Epithelial cell of esophagus (primary cell): Measurements from ENCODE around the gene OPN4.
"Not testable (repeated sequence)": the region's sequence is repeated elsewhere in the genome, so short reads cannot be mapped to it uniquely, and the experiment has no call there.

ENCODE experiments used
- DNase-seq: peaks from one replicate; pipeline ENCODE4 v3.0.0; 2010; ENCODE audit warnings: low read depth
- H3K4me3 ChIP-seq: 2 replicates; pipeline ENCODE4 v1.5.1; 2011; ENCODE audit warnings: mild to moderate bottlenecking, low read length, control low read depth
- TF ChIP-seq, protein P1 (sequence below): IDR thresholded peaks from 2 replicates; pipeline ENCODE4 v1.5.1; 2011; ENCODE audit warnings: low read depth, mild to moderate bottlenecking, low read length, control low read depth, inconsistent platforms; ENCODE audit not compliant: insufficient read depth; ENCODE audit errors: missing control alignments

The OPN4 gene

DNA sequence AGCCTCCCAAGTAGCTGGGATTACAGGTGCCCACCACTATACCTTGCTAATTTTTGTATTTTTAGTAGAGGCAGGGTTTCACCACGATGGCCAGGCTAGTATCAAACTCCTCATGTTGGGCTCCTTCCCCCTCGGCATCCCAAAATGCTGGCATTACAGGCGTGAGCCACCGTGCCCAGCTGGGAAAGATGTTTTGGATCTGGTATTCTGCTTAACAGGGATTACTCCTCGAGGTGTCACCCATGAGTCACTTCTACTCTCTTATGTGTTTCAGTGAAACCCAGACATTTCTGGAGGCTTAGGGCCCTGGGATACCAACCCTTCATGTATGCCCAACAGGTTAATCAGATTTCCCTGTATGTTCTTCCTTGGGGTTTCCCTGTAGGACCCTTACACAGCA lies 11.8 kb upstream of the OPN4 start:
- TF ChIP-seq, protein P1, sequence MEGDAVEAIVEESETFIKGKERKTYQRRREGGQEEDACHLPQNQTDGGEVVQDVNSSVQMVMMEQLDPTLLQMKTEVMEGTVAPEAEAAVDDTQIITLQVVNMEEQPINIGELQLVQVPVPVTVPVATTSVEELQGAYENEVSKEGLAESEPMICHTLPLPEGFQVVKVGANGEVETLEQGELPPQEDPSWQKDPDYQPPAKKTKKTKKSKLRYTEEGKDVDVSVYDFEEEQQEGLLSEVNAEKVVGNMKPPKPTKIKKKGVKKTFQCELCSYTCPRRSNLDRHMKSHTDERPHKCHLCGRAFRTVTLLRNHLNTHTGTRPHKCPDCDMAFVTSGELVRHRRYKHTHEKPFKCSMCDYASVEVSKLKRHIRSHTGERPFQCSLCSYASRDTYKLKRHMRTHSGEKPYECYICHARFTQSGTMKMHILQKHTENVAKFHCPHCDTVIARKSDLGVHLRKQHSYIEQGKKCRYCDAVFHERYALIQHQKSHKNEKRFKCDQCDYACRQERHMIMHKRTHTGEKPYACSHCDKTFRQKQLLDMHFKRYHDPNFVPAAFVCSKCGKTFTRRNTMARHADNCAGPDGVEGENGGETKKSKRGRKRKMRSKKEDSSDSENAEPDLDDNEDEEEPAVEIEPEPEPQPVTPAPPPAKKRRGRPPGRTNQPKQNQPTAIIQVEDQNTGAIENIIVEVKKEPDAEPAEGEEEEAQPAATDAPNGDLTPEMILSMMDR: no peak
- DNase-seq: peak; percentile 81

DNA sequence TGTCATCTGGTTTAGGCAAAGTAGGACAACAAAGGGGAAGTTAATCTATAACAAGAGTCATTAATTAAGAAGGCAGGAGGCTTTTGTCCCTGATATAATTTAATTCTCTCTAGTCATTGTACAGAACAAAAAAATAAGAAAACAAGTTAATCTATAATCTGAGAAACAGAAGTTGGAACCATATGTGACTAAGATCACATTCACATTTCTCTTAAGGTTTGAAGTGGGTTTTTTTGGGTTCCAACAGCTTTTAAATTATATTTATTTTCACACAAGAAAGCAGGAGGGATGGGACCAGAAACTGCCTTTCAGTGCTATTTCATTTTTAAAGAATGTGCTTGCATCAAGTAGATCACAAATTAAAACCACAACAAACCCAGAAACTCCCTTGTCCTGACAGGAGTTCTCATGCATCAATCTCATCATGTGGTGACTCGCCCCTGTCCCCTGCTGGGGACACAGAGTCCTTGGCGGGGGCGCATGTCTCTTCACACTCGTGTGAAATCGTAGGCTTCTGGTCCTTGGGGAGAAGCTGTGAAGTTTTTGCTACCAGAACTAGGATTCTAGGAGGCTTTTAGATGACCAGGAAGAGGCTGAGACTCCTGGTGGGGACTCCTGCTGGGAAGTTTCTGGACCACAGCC lies 10.1 kb upstream of the OPN4 start:
- no peak overlapping the region for H3K4me3 ChIP-seq
- DNase-seq: peak; percentile 33
- TF ChIP-seq, protein P1: no peak

More for the DNA sequence above, 11.8 kb upstream of the OPN4 start:
- H3K4me3 ChIP-seq: no peak overlapping the region

DNA sequence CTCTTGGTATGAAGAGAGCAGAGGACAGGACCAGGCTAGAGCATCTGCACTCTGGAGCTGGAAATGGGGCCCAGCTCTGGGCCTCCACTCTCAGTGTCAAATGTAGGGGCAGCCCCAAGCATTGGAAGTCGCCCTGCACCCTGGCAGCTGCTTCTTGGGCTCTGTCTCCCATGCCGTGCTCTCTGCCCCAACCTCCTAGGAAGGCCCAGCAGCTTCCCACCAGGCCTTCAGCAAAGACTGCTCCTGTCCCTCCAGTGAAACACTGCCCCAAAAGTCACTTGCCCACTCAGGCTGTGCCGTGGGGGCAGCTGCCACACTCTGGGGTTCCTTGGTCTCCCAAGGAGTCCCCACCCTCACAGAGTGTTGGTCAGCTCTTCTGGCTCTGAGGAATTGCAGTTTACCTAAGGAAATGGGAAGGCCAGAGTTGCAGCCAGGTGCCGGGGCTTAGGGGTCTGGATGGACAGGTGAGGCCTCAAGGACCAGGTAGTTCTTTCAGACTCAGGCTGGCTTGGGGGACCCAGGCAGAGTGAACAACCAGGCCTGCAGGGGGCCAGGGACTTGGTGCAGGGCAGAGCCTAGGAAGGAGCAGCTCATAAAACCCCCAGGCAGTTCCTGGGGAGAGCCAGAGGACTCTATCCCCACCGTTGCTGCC lies 9.4 kb upstream of the OPN4 start:
- no peak overlapping the region for H3K4me3 ChIP-seq
- DNase-seq: no peak
- TF ChIP-seq, protein P1: no peak

DNA sequence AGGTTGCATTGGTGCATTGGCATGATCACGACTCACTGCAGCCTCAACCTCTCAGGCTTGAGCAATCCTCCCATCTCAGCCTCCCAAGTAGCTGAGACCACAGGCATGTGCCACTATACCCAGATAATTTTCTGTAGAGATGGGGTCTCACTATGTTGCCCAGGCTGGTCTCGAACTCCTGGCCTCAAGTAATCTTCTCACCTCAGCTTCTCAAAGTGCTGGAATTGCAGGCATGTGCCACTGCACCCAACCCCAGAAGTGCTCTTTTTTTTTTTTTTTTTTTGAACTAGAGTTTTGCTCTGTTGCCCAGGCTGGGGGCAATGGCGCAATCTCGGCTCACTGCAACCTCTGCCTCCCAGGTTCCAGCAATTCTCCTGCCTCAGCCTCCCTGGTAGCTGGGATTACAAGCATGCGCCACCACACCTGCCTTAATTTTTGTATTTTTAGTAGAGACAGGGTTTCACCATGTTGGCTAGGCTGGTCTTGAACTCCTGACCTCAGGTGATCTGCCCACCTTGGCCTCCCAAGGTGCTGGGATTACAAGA lies 8.7 kb upstream of the OPN4 start:
- not testable (repeated sequence) for H3K4me3 ChIP-seq, DNase-seq

DNA sequence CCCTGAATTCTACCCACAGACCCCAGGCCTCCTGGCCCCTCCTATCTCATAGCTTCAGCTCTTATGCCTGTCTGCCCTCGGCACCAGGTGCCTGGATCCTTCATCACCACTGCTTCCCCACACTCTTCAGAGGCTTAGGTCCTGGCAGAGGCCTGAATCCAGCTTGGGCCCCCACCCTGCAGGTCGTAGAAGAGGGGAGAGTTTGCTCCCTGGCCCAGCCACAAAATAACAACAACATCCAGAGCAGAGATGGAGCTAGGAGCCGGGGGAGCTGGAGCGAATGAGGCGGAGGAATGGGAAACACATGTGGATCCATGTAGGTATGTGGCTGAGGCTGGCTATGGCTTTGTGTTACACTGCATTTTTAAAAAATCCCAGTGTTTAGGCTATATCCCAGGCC lies 7.8 kb upstream of the OPN4 start:
- TF ChIP-seq, protein P1: no peak
- DNase-seq: no peak
- H3K4me3 ChIP-seq: no peak overlapping the region

GRCh38 chr10:86646933-86647332 lies 7.4 kb upstream of the OPN4 start:
- TF ChIP-seq, protein P1: no peak
- DNase-seq: no peak
- no peak overlapping the region for H3K4me3 ChIP-seq

- H3K4me3 ChIP-seq: no peak overlapping the region
- TF ChIP-seq, protein P1: no peak
Observed at GRCh38 chr10:86647773-86648703, 6.3 kb upstream of the OPN4 start.

More at GRCh38 chr10:86647773-86648703, 6.3 kb upstream of the OPN4 start:
- DNase-seq: no peak
